Stimulated activated naive CD4-positive, alpha-beta T cell treated with Interleukin-2 at 50 U/mL for 16 hours (primary cell): ENCODE results near the gene RAB10.
"Not testable (repeated sequence)": the region's sequence is repeated elsewhere in the genome, so short reads cannot be mapped to it uniquely, and the experiment has no call there.

Experiments
- DNase-seq: peaks from one replicate; lab custom pipeline; 2025; lab: John Stamatoyannopoulos, UW

Gene RAB10

GRCh38 chr2:26157580-26157979, 123.7 kb downstream of the RAB10 start:
- no peak for DNase-seq

DNA sequence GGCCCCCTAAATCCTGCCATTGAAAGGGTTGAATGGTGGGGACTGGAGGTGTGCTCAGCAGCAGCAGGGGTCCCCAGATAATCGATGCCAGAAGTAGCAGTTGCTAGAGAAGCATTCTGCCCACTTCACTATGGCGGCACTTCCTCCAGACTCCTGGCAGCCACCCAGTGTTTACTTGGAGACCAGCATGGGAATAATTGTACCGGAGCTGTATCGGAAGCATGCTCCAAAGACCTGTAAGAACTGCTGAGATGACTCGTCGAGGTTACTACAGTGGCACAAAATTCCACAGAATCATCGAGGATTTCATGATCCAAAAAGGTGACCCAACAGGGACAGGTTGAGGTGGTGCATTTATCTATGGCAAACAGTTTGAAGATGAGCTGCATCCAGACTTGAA, 128.0 kb downstream of the RAB10 start:
- no peak for DNase-seq

- no peak for DNase-seq
These were observed 129.1 kb downstream of the RAB10 start for GRCh38 chr2:26162963-26163362.

GRCh38 chr2:26164231-26164630, 130.3 kb downstream of the RAB10 start:
- no peak for DNase-seq

DNA sequence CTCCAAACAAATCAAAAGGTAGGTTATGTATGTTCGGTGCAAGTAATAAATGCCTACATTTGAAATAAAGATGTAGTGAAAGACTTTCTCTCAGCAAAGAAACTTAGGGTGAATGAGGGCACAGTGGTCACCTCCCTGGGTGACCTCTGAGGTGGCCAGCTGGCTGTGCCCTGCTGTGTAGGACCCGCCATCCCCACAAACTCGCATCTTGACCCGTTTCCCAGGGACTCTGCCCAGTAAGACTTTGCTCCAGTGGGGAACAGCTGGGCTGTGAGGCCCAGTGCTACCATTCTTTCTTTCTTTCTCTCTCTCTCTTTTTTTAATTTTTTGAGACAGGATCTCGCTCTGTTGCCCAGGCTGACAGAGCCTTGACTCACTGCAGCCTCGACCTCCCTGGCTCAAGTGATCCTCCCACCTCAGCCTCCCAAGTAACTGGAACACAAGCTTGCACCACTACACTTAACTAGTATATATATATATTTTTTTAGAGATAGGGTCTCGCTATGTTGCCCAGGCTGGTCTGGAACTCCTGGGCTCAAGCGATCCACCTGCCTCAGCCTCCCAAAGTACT, 130.8 kb downstream of the RAB10 start:
- no peak for DNase-seq

GRCh38 chr2:26165403-26165802, 131.5 kb downstream of the RAB10 start:
- no peak for DNase-seq

- DNase-seq: not testable (repeated sequence)
These were observed 132.7 kb downstream of the RAB10 start for GRCh38 chr2:26166541-26166940.

- DNase-seq: no peak
These were observed 134.9 kb downstream of the RAB10 start for GRCh38 chr2:26168785-26169184.

GRCh38 chr2:26169226-26169625, 135.3 kb downstream of the RAB10 start:
- no peak for DNase-seq

DNA sequence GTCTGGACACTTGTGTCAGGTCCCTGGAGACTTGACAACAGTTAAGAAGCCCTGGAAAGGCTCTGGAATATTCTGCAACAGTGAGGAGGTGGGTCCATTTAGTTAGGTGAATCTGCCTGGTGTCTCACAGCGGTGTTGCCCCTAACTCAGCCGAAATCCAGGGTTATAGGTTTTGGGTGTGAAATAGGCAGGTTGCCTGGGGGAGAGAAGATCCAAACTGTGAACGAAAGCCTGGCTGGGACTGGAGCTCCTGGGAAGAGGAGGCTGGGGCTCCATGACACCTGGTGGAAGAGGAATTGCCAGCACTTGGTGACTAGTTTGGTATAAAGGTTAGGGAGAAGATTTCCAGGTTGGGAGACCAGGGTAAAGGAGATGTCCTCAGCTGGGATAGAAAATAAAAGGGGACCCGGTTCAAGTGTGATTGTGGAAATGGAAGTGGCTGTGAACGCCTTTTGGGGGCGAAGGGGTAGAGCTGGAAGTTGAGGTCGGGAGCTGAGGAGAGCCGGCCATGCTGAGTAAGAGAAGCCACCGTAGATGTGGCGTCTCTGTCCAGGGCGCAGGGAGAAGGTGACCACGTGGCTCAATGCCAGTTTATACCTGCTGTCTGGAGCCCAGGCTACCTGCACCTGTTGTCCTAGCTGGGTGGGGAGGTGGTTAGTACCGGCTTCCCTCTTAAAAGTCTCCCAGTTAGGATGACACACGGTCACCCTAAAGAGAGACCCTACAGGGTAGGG, 136.0 kb downstream of the RAB10 start:
- DNase-seq: no peak

DNA sequence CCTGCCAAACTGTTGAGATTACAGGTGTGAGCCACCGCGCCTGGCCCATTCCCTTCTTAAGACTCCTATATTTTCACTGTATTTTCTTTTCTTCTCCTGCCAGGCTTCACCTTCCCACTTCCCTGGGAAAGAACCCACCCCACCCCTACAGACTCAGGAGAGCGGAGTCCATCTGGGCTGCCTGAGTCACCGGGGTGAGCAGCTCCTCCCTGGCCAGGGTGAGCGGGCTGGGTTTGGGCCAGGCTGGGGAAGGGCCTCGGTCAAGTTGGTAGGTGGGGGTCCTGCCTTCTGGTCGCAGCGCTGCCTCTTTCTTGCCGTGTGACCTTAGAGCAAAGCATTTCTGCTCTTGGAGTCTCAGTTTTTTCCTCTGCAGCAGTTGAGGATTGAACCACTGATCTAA, 136.9 kb downstream of the RAB10 start:
- no peak for DNase-seq

DNA sequence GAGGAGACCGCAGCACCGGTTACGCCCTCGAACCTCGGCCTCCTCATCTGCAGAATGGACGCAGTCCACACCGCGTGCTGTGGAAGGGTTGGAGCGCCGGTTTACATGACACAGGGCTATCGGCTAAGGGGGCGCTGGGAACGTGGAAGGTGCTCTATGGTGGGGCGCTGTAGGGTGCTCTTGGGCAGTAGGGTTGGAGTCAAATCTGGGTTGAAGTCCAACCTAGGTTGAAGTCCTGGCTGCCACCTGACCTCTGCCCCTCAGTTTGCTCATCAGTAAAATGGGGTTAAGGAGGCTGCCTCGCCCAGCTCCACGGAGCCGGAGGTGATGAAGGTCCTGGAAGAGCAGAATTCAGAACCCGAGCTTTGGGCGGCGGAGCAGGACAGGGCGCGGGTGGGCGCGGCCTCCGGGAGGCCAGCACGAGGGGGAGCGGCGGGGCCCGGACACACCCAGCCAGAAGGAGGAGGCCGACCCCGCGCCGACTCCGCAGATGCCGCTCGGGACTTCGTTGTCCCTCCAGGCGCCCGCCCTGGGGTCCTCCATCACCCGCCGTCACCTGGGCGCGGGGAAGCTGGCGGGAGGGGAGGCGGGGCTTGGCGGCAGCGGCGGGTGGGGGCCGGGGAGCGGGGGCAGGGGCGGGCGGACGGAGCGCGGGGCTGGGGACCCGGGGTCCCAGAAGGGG, 138.4 kb downstream of the RAB10 start:
- DNase-seq: no peak

DNA sequence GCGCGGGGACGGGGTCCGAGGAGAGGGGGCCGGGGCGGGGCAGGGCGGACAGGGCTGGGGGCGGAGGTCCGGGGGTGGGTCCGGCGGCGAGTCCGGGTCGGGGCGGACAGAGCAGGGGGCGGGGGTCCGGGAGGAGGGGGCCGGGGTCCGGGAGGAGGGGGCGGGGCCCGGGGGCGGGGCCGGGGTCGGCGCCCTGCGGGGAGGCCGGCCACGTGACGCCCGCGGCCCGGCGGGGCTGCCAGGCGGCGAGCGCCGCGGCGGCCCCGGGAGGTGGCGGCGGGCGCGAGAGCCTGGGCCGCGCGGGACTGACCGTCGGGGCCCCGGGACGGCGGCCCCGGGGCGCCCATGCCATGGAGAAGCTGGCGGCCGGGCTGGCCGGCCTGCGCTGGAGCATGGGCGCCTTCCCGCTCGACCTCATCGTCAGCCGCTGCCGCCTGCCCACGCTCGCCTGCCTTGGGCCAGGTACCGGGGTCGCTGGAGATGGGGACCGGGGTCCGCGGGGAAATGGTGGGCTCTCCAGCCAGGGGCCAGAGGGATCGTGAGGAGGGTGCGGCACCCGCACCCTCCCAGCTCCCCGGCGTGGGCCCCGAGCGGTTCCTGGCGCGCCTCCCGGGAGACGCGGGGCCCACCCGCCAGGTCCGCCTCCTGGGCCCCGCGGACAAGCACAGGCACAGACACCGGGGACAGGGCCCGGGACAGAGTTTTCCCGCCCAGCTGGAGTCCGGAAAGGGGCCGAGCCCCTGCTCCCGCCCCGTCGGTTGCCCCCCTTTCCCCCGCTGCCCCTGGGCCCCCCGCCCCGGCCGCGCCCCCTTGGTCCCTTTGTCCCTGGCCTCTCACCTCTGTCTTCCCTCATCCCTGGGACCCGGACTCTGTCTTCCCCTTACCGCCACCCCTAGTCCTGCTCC, 139.2 kb downstream of the RAB10 start, which contains the start of gene GAREM2:
TSS of gene GAREM2 (plus strand) at position 218 of the 905 bp plus-strand sequence. CDS start at position 351, 133 bp downstream.
- no peak for DNase-seq

GRCh38 chr2:26173776-26174482, 140.0 kb downstream of the RAB10 start:
- DNase-seq: no peak

GRCh38 chr2:26174691-26175465, 141.0 kb downstream of the RAB10 start:
- no peak for DNase-seq

DNA sequence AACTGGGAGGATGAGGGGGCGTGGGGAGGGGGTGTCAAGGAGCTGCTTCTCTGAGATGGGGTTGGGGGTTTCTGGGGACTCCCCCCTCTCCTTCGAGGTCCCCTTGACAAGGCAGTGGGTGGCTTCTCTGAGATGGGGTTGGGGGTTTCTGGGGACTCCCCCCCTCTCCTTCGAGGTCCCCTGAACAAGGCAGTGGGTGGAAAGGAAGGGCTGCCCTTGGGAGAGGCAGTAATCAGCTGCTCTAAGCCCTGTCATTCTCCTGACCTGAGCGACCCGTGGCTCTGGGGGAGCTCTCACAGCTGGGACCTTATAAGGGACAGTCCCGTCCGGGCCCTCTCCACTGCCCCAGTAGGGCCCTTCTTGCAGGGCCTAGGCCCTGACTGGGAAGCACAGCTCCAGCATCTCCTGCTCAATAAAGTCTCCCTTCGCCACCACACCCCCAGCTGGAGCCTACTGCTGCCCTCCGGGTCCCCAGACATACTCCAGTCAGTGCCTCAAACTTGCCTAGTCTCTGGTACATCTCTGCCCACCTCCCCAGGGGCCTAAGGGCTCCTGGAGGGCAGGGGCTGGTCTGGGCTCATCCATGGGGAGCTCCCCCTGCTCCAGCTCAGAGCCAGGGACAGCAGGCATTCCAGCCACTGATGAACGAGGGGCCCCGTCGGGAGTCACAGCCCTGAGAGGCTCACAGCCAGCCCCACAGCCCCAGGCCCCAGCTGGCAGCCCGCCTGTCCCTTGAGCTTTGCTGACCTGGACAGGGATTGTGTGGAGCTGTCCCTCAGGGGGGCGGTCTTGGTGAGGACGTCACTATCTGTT, 141.8 kb downstream of the RAB10 start:
- DNase-seq: no peak

- DNase-seq: no peak
These were observed 142.4 kb downstream of the RAB10 start for GRCh38 chr2:26176279-26176615.

DNA sequence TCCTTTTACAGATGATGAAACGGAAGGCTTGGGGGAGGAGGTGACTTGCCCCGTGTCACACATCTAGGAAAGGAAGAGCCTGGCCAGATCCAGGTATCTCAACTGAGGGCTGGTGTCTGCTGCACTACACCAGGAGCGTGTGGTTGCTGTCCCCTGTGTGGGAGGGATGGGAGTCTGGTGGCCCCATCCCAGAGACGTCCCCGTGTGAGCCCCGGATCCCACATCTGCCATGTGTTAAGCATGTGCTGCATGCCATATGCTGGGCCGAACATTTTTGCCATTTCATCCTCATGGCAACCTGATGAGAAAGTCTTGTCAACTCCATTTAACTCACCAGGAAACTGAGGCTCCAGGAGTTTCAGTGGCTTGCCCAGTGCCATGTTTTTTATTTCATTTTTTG, 143.2 kb downstream of the RAB10 start:
- DNase-seq: no peak

- no peak for DNase-seq
These were observed 144.4 kb downstream of the RAB10 start for GRCh38 chr2:26178246-26178645.
